ENCODE measurements around the gene KRT6C. TPM values are rescaled to one million over a fixed set of nuclear protein-coding genes. Genes with fewer than 3 reads are reported as not detected.
A peak's percentile ranks its signal among the peaks of the same experiment; 100 is the strongest.

KRT6C gene
- total and polyA plus RNA-seq, 2 experiments from 2014 or later = not detected

- TF ChIP-seq, protein P1, sequence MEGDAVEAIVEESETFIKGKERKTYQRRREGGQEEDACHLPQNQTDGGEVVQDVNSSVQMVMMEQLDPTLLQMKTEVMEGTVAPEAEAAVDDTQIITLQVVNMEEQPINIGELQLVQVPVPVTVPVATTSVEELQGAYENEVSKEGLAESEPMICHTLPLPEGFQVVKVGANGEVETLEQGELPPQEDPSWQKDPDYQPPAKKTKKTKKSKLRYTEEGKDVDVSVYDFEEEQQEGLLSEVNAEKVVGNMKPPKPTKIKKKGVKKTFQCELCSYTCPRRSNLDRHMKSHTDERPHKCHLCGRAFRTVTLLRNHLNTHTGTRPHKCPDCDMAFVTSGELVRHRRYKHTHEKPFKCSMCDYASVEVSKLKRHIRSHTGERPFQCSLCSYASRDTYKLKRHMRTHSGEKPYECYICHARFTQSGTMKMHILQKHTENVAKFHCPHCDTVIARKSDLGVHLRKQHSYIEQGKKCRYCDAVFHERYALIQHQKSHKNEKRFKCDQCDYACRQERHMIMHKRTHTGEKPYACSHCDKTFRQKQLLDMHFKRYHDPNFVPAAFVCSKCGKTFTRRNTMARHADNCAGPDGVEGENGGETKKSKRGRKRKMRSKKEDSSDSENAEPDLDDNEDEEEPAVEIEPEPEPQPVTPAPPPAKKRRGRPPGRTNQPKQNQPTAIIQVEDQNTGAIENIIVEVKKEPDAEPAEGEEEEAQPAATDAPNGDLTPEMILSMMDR (IDR thresholded peaks at IDR 0.05; ENCODE audit: low read depth, low read length) = no peak
- no peak for DNase-seq (ENCODE audit: low read depth in 1 of 2, low spot score in 1 of 2)
- Histone ChIP-seq H3K9me3 (ENCODE audit: low read depth) (no peaks in the 10 kb centered on the region), H3K27me3 (peaks cover 3% of the 10 kb centered on the region), H3K36me3 (no peaks in the 10 kb centered on the region), H3K4me3 (no peak overlapping the region), H3K27ac (no peak overlapping the region), H3K4me1 (ENCODE audit: low read depth) (no peaks in the 10 kb centered on the region)
Observed at GRCh38 chr12:52515319-52515646, 41.7 kb upstream of the KRT6C start.

DNA sequence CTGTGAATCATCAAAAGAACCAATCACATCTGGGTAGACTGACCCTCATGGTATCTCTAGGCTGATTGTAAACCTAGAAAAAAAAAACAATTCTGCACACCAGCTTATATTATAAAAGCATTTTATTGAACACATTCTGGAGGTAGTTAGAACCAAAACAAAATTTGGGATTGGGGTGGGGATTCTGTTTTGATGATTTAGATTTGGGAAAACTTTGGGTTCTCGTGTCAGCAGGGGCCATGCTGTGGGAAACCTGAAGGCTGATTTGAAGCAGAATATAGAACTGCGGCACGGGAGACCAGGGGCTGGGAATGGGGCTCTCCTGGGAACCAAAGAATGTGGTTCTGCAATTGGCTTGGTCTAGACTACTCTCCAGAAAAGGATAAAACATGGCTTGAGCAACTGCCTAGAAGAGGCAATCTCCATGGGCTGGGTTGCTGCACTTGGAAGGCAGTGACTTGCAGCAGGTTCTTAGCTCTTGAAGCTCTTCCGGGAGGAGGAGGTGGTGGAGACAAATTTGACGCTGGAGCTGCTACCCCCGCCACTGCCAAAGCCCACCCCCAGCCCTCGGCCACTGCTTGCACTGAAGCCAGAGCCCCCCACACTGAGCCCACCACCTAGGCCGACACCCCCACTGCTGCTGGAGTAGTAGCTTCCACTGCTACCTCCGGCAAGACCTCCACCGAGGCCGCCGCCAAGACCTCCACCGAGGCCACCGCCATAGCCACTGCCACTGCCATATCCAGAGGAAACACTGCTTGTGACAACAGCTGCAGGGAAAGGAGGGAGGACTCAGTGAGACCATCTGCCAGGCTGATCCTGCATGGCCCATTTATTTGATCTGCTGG is 41.1 kb upstream of the KRT6C start:
- DNase-seq (ENCODE audit: low read depth in 1 of 2, low spot score in 1 of 2) = no peak
- Histone ChIP-seq H3K9me3 (ENCODE audit: low read depth) (no peaks in the 10 kb centered on the region), H3K4me3 (no peak overlapping the region), H3K4me1 (ENCODE audit: low read depth) (no peaks in the 10 kb centered on the region), H3K36me3 (no peaks in the 10 kb centered on the region), H3K27me3 (peaks cover 3% of the 10 kb centered on the region), H3K27ac (no peak overlapping the region)
- TF ChIP-seq, protein P1 (IDR thresholded peaks at IDR 0.05; ENCODE audit: low read depth, low read length) = no peak

DNA sequence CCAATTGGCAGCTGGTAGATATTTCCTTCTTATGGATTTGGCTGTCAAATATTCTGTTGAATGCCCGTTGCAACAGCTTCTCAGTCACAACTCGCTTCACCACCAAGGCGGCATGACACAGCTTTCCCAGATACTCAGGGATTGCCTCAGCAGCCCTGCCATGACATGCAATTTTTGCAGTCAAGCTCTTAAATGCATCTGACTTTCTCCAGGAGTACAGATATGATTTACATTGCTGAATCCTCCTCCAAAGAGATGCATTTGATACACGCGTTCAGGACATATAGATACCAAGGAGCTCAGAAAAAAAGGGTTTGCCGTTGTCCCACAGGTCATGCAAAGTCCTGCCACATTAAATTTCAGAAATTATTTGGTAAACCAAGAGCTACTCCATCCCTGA is 40.1 kb upstream of the KRT6C start:
- no peak overlapping the region for H3K27ac ChIP-seq
- H3K4me1 ChIP-seq (ENCODE audit: low read depth) = no peaks in the 10 kb centered on the region
- no peaks in the 10 kb centered on the region for H3K9me3 ChIP-seq (ENCODE audit: low read depth)
- TF ChIP-seq, protein P1 (IDR thresholded peaks at IDR 0.05; ENCODE audit: low read depth, low read length) = no peak
- DNase-seq (ENCODE audit: low read depth in 1 of 2, low spot score in 1 of 2) = no peak
- no peaks in the 10 kb centered on the region for H3K36me3 ChIP-seq
- no peak overlapping the region for H3K4me3 ChIP-seq
- H3K27me3 ChIP-seq = no peaks in the 10 kb centered on the region

GRCh38 chr12:52508211-52508610 is 34.6 kb upstream of the KRT6C start:
- TF ChIP-seq, protein P1 (IDR thresholded peaks at IDR 0.05; ENCODE audit: low read depth, low read length) = no peak
- Histone ChIP-seq H3K4me3 (no peak overlapping the region), H3K36me3 (no peaks in the 10 kb centered on the region), H3K27ac (no peak overlapping the region), H3K27me3 (no peaks in the 10 kb centered on the region), H3K4me1 (ENCODE audit: low read depth) (no peaks in the 10 kb centered on the region), H3K9me3 (ENCODE audit: low read depth) (no peaks in the 10 kb centered on the region)
- no peak for DNase-seq (ENCODE audit: low read depth in 1 of 2, low spot score in 1 of 2)

DNA sequence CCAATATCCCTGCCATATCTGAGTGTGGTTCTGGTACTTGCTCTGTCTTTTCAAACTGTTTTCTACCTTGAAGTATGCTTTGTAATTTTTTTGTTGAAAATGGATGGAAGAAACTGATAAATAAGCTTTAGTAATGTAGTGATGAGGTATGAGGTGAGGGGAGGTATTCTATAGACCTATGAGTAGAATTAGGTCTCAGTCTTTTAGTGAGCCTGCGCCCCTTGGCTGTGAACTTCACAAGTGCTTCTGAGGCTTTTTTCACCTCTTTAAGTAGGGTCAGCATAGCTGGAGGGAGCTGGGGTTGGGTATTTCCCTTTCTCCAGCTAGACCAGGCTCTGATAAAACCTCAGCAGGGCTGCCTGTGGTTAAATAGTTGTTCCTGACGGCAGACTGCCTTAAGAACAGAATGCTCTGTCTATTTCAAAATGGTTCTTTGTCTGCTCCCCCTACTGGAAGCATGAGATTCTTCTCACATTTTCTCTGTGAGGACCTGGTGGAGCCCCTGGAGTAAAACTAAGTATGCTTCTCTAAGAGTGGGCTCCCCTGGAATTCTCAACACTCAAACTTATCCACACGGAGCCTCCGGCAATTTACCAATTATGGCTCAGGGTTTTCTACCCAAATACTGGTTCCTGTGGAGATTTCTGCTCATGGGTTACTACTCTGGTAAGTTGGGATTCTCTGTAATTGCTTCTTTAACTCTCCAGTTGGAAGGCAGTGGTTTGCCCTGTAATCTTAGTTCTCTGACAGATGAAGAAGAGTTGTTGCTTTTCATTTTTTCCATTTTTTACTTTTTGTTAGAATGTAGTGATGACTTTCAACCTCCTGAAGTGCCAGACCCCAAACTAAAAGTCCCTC is 33.5 kb upstream of the KRT6C start:
- no peaks in the 10 kb centered on the region for H3K4me1 ChIP-seq (ENCODE audit: low read depth)
- TF ChIP-seq, protein P1 (IDR thresholded peaks at IDR 0.05; ENCODE audit: low read depth, low read length) = peak; percentile 73
- no peaks in the 10 kb centered on the region for H3K36me3 ChIP-seq
- H3K27ac ChIP-seq = no peak overlapping the region
- DNase-seq (ENCODE audit: low read depth in 1 of 2, low spot score in 1 of 2) = peak; percentile 69 to 93
- H3K27me3 ChIP-seq = no peaks in the 10 kb centered on the region
- H3K9me3 ChIP-seq (ENCODE audit: low read depth) = no peaks in the 10 kb centered on the region
- H3K4me3 ChIP-seq = no peak overlapping the region
